Keratinocyte (primary cell): Measurements from ENCODE around the gene CPEB4. TPM values are rescaled to one million over a fixed set of nuclear protein-coding genes. Genes with fewer than 3 reads are reported as not detected.

Experiments
- DNase-seq: peaks from one replicate; pipeline ENCODE4 v3.0.0-alpha.2; 2011; ENCODE audit warnings: low read depth, missing footprints, low spot score
- FAIRE-seq: peaks from 2 replicates; lab custom pipeline; 2011; peaks lifted over from hg19 to GRCh38; lab: Jason Lieb, UNC
- H2AFZ ChIP-seq: 2 replicates; pipeline ENCODE4 v1.6.0; 2012; ENCODE audit warnings: low read length, control low read depth, inconsistent platforms; ENCODE audit not compliant: control insufficient read depth
- H3K27ac ChIP-seq: 2 replicates; pipeline ENCODE4 v1.5.1; 2011; ENCODE audit warnings: low read length; ENCODE audit not compliant: control insufficient read depth, insufficient read depth
- H3K27me3 ChIP-seq: 3 replicates; pipeline ENCODE4 v1.6.0; 2011; ENCODE audit warnings: low read length; ENCODE audit not compliant: control insufficient read depth, insufficient read depth; ENCODE audit errors: extremely low read depth
- H3K36me3 ChIP-seq, 2 experiments: 2 replicates in 1 of 2; 3 replicates in 1 of 2; pipeline ENCODE4 v1.5.1; 2011; ENCODE audit warnings: low read length in 2 of 2, mild to moderate bottlenecking in 1 of 2; ENCODE audit not compliant: control insufficient read depth in 2 of 2, insufficient read depth in 2 of 2; ENCODE audit errors: extremely low read depth in 1 of 2
- H3K4me1 ChIP-seq: 3 replicates; pipeline ENCODE4 v1.5.1; 2011; ENCODE audit warnings: low read length; ENCODE audit not compliant: control insufficient read depth, insufficient read depth; ENCODE audit errors: extremely low read depth
- H3K4me2 ChIP-seq: 3 replicates; pipeline ENCODE4 v1.6.0; 2011; ENCODE audit warnings: low read depth, low read length; ENCODE audit not compliant: control insufficient read depth, insufficient read depth; ENCODE audit errors: extremely low read depth
- H3K4me3 ChIP-seq, 3 experiments: fragments of 200-600 bp in 1 of 3; sonication (generic) in 1 of 3; 2 replicates in 2 of 3; 3 replicates in 1 of 3; pipeline ENCODE4 v1.5.1; 2011 to 2016; ENCODE audit warnings: low read length in 3 of 3, mild to moderate bottlenecking in 3 of 3, control low read depth in 2 of 3, inconsistent platforms in 1 of 3, low read depth in 1 of 3, mixed read lengths in 1 of 3, mixed run types in 1 of 3, moderate library complexity in 1 of 3; ENCODE audit not compliant: control insufficient read depth in 2 of 3, insufficient read depth in 2 of 3; ENCODE audit errors: extremely low read depth in 1 of 3
- H3K79me2 ChIP-seq: 2 replicates; pipeline ENCODE4 v1.6.0; 2012; ENCODE audit warnings: low read length; ENCODE audit not compliant: control insufficient read depth, insufficient read depth
- H3K9ac ChIP-seq: 3 replicates; pipeline ENCODE4 v1.6.0; 2011; ENCODE audit warnings: low read length; ENCODE audit not compliant: control insufficient read depth, insufficient read depth; ENCODE audit errors: extremely low read depth
- H3K9me1 ChIP-seq: 3 replicates; pipeline ENCODE4 v1.6.0; 2011; ENCODE audit warnings: low read length; ENCODE audit not compliant: control insufficient read depth, insufficient read depth; ENCODE audit errors: extremely low read depth
- H3K9me3 ChIP-seq: 2 replicates; pipeline ENCODE4 v1.5.1; 2012; ENCODE audit warnings: low read depth, low read length; ENCODE audit not compliant: control insufficient read depth
- H4K20me1 ChIP-seq: 3 replicates; pipeline ENCODE4 v1.6.0; 2011; ENCODE audit warnings: low read length; ENCODE audit not compliant: control insufficient read depth, insufficient read depth; ENCODE audit errors: extremely low read depth
- CTCF ChIP-seq, 3 experiments: IDR thresholded peaks in 1 of 3; conservative IDR thresholded peaks in 1 of 3; optimal IDR thresholded peaks in 1 of 3; 2 replicates in 2 of 3; 3 replicates in 1 of 3; pipeline versions ENCODE3 to v1.5.1; 2011; ENCODE audit warnings: low read length in 3 of 3, mild to moderate bottlenecking in 3 of 3, moderate library complexity in 2 of 3, control low read depth in 1 of 3, inconsistent platforms in 1 of 3; ENCODE audit not compliant: insufficient read depth in 2 of 3; ENCODE audit errors: extremely low read depth in 1 of 3
- EZH2 ChIP-seq: IDR thresholded peaks from one replicate; pipeline ENCODE4 v1.6.1; 2012; ENCODE audit warnings: inconsistent platforms, mild to moderate bottlenecking, low read length, moderate library complexity
- dilution Hi-C: fragments of 300-500 bp; cut with MboI; formaldehyde crosslinking; loops from one replicate; pipeline ENCODE4 v1.7.0; 2020; ENCODE audit warnings: low sequenced_read_pairs; ENCODE audit not compliant: extremely low pct_ligation_motif_present
- polyA plus RNA-seq, 5 experiments: library from polyadenylated mRNA; depleted of rRNA in 3 of 5; stranded (reverse) in 3 of 5; stranded (forward) in 1 of 5; unstranded in 1 of 5; fragments of >200 nt; gene quantifications; 1 replicate in 1 of 5; 2 replicates in 3 of 5; 3 replicates in 1 of 5; pipeline versions ENCODE4 v1.2.1 to v1.2.3, GENCODE V29; 2011 to 2012; ENCODE audit warnings: missing spikeins in 2 of 5, low read depth in 1 of 5, low replicate concordance in 1 of 5

Gene CPEB4
- polyA plus RNA-seq, 1 donor (not counting 4 experiments of a cell fraction or from before 2014, with no cell fraction given) = 13.8 TPM

DNA sequence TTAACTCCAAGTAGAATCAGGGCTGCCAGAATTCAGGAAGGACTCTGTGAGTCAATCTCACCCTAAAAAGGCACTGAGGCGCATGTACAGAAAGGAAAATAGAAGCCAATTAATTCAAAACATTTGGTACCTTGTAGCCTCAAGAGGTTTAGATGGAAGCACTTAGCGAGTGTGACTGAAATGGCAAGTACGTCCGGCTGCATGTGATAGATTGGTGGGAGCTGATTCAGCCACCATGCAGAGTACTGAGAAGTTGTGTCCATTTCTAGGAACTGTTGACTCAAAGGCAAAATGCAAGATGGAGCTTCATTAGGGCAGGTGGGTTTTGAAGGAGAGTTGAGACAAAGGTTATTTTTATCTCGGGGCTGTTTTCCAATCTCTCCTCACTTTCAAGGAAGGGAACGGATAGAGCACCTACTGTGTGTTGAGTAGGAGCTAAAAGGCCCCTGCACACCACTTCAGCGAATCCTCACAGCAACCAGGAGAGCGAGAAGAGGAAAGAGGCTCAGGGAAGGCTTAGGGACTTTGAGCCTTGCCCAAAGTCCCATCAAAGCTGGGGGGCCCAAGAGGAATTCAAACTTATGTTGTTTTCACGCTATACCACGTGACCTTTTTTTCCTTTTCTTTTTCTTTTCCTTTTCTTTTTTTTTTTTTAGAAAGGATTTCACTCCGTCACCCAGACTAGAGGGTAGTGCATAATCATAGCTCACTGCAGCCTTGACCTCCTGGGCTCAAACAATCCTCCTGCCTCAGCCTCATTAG is 34.6 kb upstream of the CPEB4 start:
- Histone ChIP-seq H3K9me1 (no peaks in the 10 kb centered on the region), H3K9ac (no peak overlapping the region), H3K9me3 (no peaks in the 10 kb centered on the region), H3K36me3 (no peaks in the 10 kb centered on the region), H2AFZ (no peak overlapping the region), H3K79me2 (no peaks in the 10 kb centered on the region), H3K27me3 (no peaks in the 10 kb centered on the region), H3K4me2 (no peak overlapping the region), H3K4me1 (no peaks in the 10 kb centered on the region), H3K27ac (no peak overlapping the region), H4K20me1 (no peaks in the 10 kb centered on the region), H3K4me3 (no peak overlapping the region)
- TF ChIP-seq CTCF (optimal IDR thresholded peaks at IDR 0.05 in 1 of 3, IDR thresholded peaks at IDR 0.05 in 1 of 3, conservative IDR thresholded peaks at IDR 0.05 in 1 of 3; ENCODE audit: extremely low read depth in 1 of 3, insufficient read depth in 2 of 3, low read length in 3 of 3) = no peak
- TF ChIP-seq EZH2 = no peak
- no peak for DNase-seq
- dilution Hi-C loops = no loop called here
- no peak for FAIRE-seq

DNA sequence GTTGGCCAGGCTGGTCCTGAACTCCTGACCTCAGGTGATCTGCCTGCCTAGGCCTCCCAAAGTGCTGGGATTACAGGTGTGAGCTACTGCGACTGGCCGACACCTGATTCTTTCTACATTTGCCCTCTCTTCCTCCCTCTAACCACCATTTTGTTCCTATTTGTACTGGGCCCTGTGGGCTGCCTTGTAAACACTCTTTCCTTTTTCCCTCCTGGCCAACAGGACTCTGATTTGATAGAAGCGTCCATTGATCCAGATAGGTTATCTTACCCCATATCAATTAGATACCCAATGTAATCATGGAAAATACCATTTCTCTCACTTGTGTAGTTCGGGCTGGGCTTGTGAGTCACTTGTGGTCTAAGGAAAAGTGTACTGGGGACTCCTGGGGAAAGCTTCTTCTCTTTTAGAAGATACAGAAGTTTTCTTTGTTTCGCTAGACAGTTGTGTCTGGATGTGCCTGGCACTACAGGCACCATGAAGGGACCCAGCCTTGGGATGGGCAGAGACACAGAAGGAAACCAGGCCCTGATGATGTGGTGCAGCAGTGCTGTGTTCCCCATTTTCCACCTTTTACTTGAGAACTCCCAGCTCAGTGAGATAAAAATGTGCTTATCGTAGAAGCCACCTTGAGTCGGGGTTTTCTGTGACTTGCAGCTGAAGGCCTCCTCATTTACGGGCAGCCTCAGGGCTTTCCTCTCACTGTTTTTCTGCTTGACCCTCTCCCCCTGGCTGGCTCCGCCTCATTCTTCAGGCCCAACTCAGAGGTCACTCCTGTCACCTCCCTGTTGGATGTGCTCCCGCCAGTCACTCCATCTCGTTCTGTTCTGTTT is 32.8 kb upstream of the CPEB4 start:
- no peak overlapping the region for H3K4me2 ChIP-seq
- H3K27me3 ChIP-seq = no peaks in the 10 kb centered on the region
- H3K79me2 ChIP-seq = no peaks in the 10 kb centered on the region
- DNase-seq = no peak
- H3K4me1 ChIP-seq = no peaks in the 10 kb centered on the region
- H3K9me1 ChIP-seq = no peaks in the 10 kb centered on the region
- FAIRE-seq = no peak
- H3K36me3 ChIP-seq = no peaks in the 10 kb centered on the region
- no peak overlapping the region for H2AFZ ChIP-seq
- H3K9me3 ChIP-seq = no peaks in the 10 kb centered on the region
- no peak overlapping the region for H3K27ac ChIP-seq
- H3K9ac ChIP-seq = no peak overlapping the region
- dilution Hi-C loops = no loop called here
- no peaks in the 10 kb centered on the region for H4K20me1 ChIP-seq
- no peak overlapping the region for H3K4me3 ChIP-seq
- no peak for TF ChIP-seq CTCF (optimal IDR thresholded peaks at IDR 0.05 in 1 of 3, IDR thresholded peaks at IDR 0.05 in 1 of 3, conservative IDR thresholded peaks at IDR 0.05 in 1 of 3; ENCODE audit: extremely low read depth in 1 of 3, insufficient read depth in 2 of 3, low read length in 3 of 3)
- no peak for TF ChIP-seq EZH2
